SK-N-MC (cell line): ENCODE results near the gene OGFRL1.

Source experiments
- DNase-seq: peaks from one replicate; pipeline ENCODE4 v3.0.0-alpha.2; 2011; ENCODE audit warnings: low read depth, low spot score
- H3K27ac ChIP-seq: fragments of 200-600 bp; sonication (generic); 2 replicates; pipeline ENCODE4 v1.5.1; 2016; ENCODE audit warnings: mixed run types
- H3K36me3 ChIP-seq: fragments of 200-600 bp; sonication (generic); 2 replicates; pipeline ENCODE4 v1.6.1; 2017; ENCODE audit warnings: antibody characterized with exemption, low read length, mixed read lengths; ENCODE audit not compliant: insufficient read depth
- H3K4me3 ChIP-seq: fragments of 200-600 bp; sonication (generic); 2 replicates; pipeline ENCODE4 v1.5.1; 2016
- H3K9ac ChIP-seq: fragments of 200-600 bp; sonication (generic); 2 replicates; pipeline ENCODE4 v1.8.0; 2017; ENCODE audit warnings: mixed run types, mixed read lengths; ENCODE audit not compliant: insufficient read length
- H3K9me3 ChIP-seq: fragments of 200-600 bp; sonication (generic); 2 replicates; pipeline ENCODE4 v1.6.1; 2017; ENCODE audit warnings: low read depth, mild to moderate bottlenecking, antibody characterized with exemption, low read length, moderate library complexity, mixed read lengths
- EZH2 ChIP-seq: fragments of 200-600 bp; sonication (generic); IDR thresholded peaks from one replicate; pipeline ENCODE4 v1.6.1; 2017; ENCODE audit warnings: antibody characterized with exemption
- FOXP2 ChIP-seq: optimal IDR thresholded peaks from 2 replicates; pipeline ENCODE3; 2011; ENCODE audit warnings: mild to moderate bottlenecking, moderate library complexity; ENCODE audit not compliant: insufficient read depth; ENCODE audit errors: extremely low read length, control extremely low read depth
- POLR2AphosphoS5 ChIP-seq: IDR thresholded peaks from 2 replicates; pipeline ENCODE4 v1.6.1; 2012; ENCODE audit warnings: mild to moderate bottlenecking, low read depth, low read length, borderline replicate concordance

Gene OGFRL1

GRCh38 chr6:71317441-71317840 is 28.8 kb downstream of the OGFRL1 start:
- TF ChIP-seq POLR2AphosphoS5 (no peak), EZH2 (no peak), FOXP2 (no peak)
- Histone ChIP-seq H3K9ac (no peak overlapping the region), H3K27ac (no peak overlapping the region), H3K36me3 (no peaks in the 10 kb centered on the region), H3K4me3 (no peak overlapping the region), H3K9me3 (no peaks in the 10 kb centered on the region)
- no peak for DNase-seq

- H3K27ac ChIP-seq, result no peak overlapping the region
Observed at GRCh38 chr6:71320041-71320440, 31.4 kb downstream of the OGFRL1 start.

GRCh38 chr6:71321314-71321713 is 32.7 kb downstream of the OGFRL1 start:
- H3K27ac ChIP-seq, result no peak overlapping the region
- TF ChIP-seq EZH2, result no peak
- no peak for TF ChIP-seq POLR2AphosphoS5
- TF ChIP-seq FOXP2, result no peak
- DNase-seq, result no peak
- no peaks in the 10 kb centered on the region for H3K36me3 ChIP-seq
- H3K9me3 ChIP-seq, result no peaks in the 10 kb centered on the region
- no peak overlapping the region for H3K4me3 ChIP-seq
- H3K9ac ChIP-seq, result no peak overlapping the region

More at GRCh38 chr6:71320041-71320440, 31.4 kb downstream of the OGFRL1 start:
- no peaks in the 10 kb centered on the region for H3K9me3 ChIP-seq
- H3K36me3 ChIP-seq, result no peaks in the 10 kb centered on the region
- H3K4me3 ChIP-seq, result no peak overlapping the region
- DNase-seq, result no peak
- H3K9ac ChIP-seq, result no peak overlapping the region
- no peak for TF ChIP-seq POLR2AphosphoS5
- TF ChIP-seq FOXP2, result no peak
- TF ChIP-seq EZH2, result no peak

GRCh38 chr6:71324194-71324785 is 35.7 kb downstream of the OGFRL1 start:
- no peaks in the 10 kb centered on the region for H3K36me3 ChIP-seq
- no peaks in the 10 kb centered on the region for H3K9me3 ChIP-seq
- no peak overlapping the region for H3K27ac ChIP-seq
- TF ChIP-seq FOXP2 (no peak), POLR2AphosphoS5 (no peak), EZH2 (no peak)
- no peak overlapping the region for H3K4me3 ChIP-seq
- no peak for DNase-seq
- no peak overlapping the region for H3K9ac ChIP-seq

GRCh38 chr6:71326611-71327010 is 38.0 kb downstream of the OGFRL1 start:
- no peak for TF ChIP-seq EZH2
- no peak for TF ChIP-seq FOXP2
- TF ChIP-seq POLR2AphosphoS5, result no peak
- H3K4me3 ChIP-seq, result no peak overlapping the region
- H3K27ac ChIP-seq, result no peak overlapping the region
- H3K9me3 ChIP-seq, result no peaks in the 10 kb centered on the region
- DNase-seq, result no peak
- H3K36me3 ChIP-seq, result no peaks in the 10 kb centered on the region
- H3K9ac ChIP-seq, result no peak overlapping the region

GRCh38 chr6:71330501-71330900 is 41.9 kb downstream of the OGFRL1 start:
- H3K4me3 ChIP-seq, result no peak overlapping the region
- H3K27ac ChIP-seq, result no peak overlapping the region
- no peaks in the 10 kb centered on the region for H3K9me3 ChIP-seq
- no peak overlapping the region for H3K9ac ChIP-seq
- no peaks in the 10 kb centered on the region for H3K36me3 ChIP-seq
- no peak for TF ChIP-seq POLR2AphosphoS5
- no peak for TF ChIP-seq EZH2
- no peak for TF ChIP-seq FOXP2
- no peak for DNase-seq

GRCh38 chr6:71332012-71332411 is 43.4 kb downstream of the OGFRL1 start:
- DNase-seq, result no peak

GRCh38 chr6:71333050-71333449 is 44.4 kb downstream of the OGFRL1 start:
- Histone ChIP-seq H3K36me3 (no peaks in the 10 kb centered on the region), H3K27ac (no peak overlapping the region), H3K9ac (no peak overlapping the region), H3K9me3 (no peaks in the 10 kb centered on the region), H3K4me3 (no peak overlapping the region)
- no peak for DNase-seq
- TF ChIP-seq POLR2AphosphoS5, result no peak
- no peak for TF ChIP-seq EZH2

More at GRCh38 chr6:71332012-71332411, 43.4 kb downstream of the OGFRL1 start:
- H3K9ac ChIP-seq, result no peak overlapping the region
- H3K9me3 ChIP-seq, result no peaks in the 10 kb centered on the region
- H3K36me3 ChIP-seq, result no peaks in the 10 kb centered on the region
- H3K27ac ChIP-seq, result no peak overlapping the region
- H3K4me3 ChIP-seq, result no peak overlapping the region
- TF ChIP-seq FOXP2 (no peak), POLR2AphosphoS5 (no peak), EZH2 (no peak)

GRCh38 chr6:71333697-71334096 is 45.1 kb downstream of the OGFRL1 start:
- DNase-seq, result no peak

More at GRCh38 chr6:71333697-71334096, 45.1 kb downstream of the OGFRL1 start:
- Histone ChIP-seq H3K27ac (no peak overlapping the region), H3K9ac (no peak overlapping the region), H3K4me3 (no peak overlapping the region), H3K9me3 (no peaks in the 10 kb centered on the region), H3K36me3 (no peaks in the 10 kb centered on the region)
- TF ChIP-seq POLR2AphosphoS5 (no peak), FOXP2 (no peak), EZH2 (no peak)
